GM12891 (cell line): ENCODE results near the gene BCKDHA.
"Not testable (repeated sequence)": the region's sequence is repeated elsewhere in the genome, so short reads cannot be mapped to it uniquely, and the experiment has no call there.

Experiments
- DNase-seq: peaks from one replicate; pipeline ENCODE4 v3.0.0; 2011; ENCODE audit warnings: low spot score; ENCODE audit not compliant: insufficient read length
- FAIRE-seq: peaks from 2 replicates; lab custom pipeline; 2011; peaks lifted over from hg19 to GRCh38; lab: Jason Lieb, UNC
- PAX5 ChIP-seq: IDR thresholded peaks from 2 replicates; pipeline ENCODE4 v1.6.1; 2011; ENCODE audit warnings: low read length, moderate library complexity, mild to moderate bottlenecking; ENCODE audit not compliant: insufficient read depth, severe bottlenecking
- POLR2A ChIP-seq: IDR thresholded peaks from 2 replicates; pipeline ENCODE4 v1.6.1; 2011; ENCODE audit warnings: low read depth, low read length, control low read depth
- POLR2AphosphoS5 ChIP-seq: IDR thresholded peaks from 2 replicates; pipeline ENCODE4 v1.6.1; 2011; ENCODE audit warnings: low read depth, low read length, control low read depth
- POU2F2 ChIP-seq: IDR thresholded peaks from 2 replicates; pipeline ENCODE4 v1.6.1; 2011; ENCODE audit warnings: low read depth, mild to moderate bottlenecking, control low read depth, low read length, moderate library complexity
- SPI1 ChIP-seq: IDR thresholded peaks from 2 replicates; pipeline ENCODE4 v1.6.1; 2011; ENCODE audit warnings: low read depth, low read length, control low read depth
- TAF1 ChIP-seq: IDR thresholded peaks from 2 replicates; pipeline ENCODE4 v1.6.1; 2011; ENCODE audit warnings: low read depth, low read length, control low read depth

Gene BCKDHA

GRCh38 chr19:41431426-41432386 lies 34.1 kb downstream of the BCKDHA start:
- FAIRE-seq = peak; percentile 38
- TF ChIP-seq SPI1 = no peak
- TF ChIP-seq PAX5 = no peak
- no peak for TF ChIP-seq POU2F2
- peak; percentile 57; the same call in 1 of the 2 replicates for TF ChIP-seq POLR2A
- TF ChIP-seq POLR2AphosphoS5 = 0 out of 2 replicates have a peak, but pooled peaks have one; percentile 11
- no peak for TF ChIP-seq TAF1
- DNase-seq = no peak

GRCh38 chr19:41433171-41433570 lies 35.6 kb downstream of the BCKDHA start:
- no peak for FAIRE-seq
- TF ChIP-seq SPI1 (no peak), POLR2A (no peak), POU2F2 (no peak), PAX5 (no peak), POLR2AphosphoS5 (no peak), TAF1 (no peak)
- no peak for DNase-seq

GRCh38 chr19:41434450-41434849 lies 36.8 kb downstream of the BCKDHA start:
- no peak for DNase-seq
- no peak for FAIRE-seq
- TF ChIP-seq POLR2A (no peak), POU2F2 (no peak), TAF1 (no peak), POLR2AphosphoS5 (no peak), SPI1 (no peak), PAX5 (no peak)

- FAIRE-seq = not testable (repeated sequence)
Measured at GRCh38 chr19:41435376-41435775, 37.8 kb downstream of the BCKDHA start.

GRCh38 chr19:41435936-41436673 lies 38.5 kb downstream of the BCKDHA start:
- FAIRE-seq (no peak), DNase-seq (no peak)
- TF ChIP-seq POLR2A (no peak), PAX5 (no peak), POLR2AphosphoS5 (no peak), TAF1 (no peak), SPI1 (no peak), POU2F2 (no peak)

More at GRCh38 chr19:41435376-41435775, 37.8 kb downstream of the BCKDHA start:
- DNase-seq = not testable (repeated sequence)

- no peak for TF ChIP-seq POLR2AphosphoS5
- TF ChIP-seq TAF1 = no peak
- TF ChIP-seq POLR2A = no peak
- TF ChIP-seq PAX5 = no peak
- no peak for DNase-seq
- no peak for FAIRE-seq
Measured at GRCh38 chr19:41436674-41436951, 39.0 kb downstream of the BCKDHA start.

GRCh38 chr19:41437944-41438574 lies 40.4 kb downstream of the BCKDHA start:
- TF ChIP-seq SPI1 (no peak), POLR2AphosphoS5 (no peak), POLR2A (no peak), TAF1 (no peak), PAX5 (no peak), POU2F2 (no peak)
- no peak for DNase-seq
- no peak for FAIRE-seq

- DNase-seq (peak; percentile 84), FAIRE-seq (peak; percentile 98)
- TF ChIP-seq SPI1 = no peak
- TF ChIP-seq TAF1 = peak; percentile 87
- TF ChIP-seq POLR2A = peak; percentile 82
- TF ChIP-seq POLR2AphosphoS5 = peak; percentile 81
- no peak for TF ChIP-seq POU2F2
- peak; percentile 5 for TF ChIP-seq PAX5
Measured at GRCh38 chr19:41439441-41440222, 42.0 kb downstream of the BCKDHA start, which contains the start of gene DMAC2. Gene DMAC2 (minus strand): TSS chr19:41439912. CDS start chr19:41439899, 13 bp downstream.
